NCI-H345 treated with DMSO at 0.1 percent for 48 hours (cell line): ENCODE data around the gene NAV1.
"Not testable (repeated sequence)": the region's sequence is repeated elsewhere in the genome, so short reads cannot be mapped to it uniquely, and the experiment has no call there.

Source experiments
- DNase-seq: peaks from one replicate; lab custom pipeline; 2025; ENCODE audit not compliant: unreplicated experiment; lab: John Stamatoyannopoulos, UW

NAV1 gene

DNA sequence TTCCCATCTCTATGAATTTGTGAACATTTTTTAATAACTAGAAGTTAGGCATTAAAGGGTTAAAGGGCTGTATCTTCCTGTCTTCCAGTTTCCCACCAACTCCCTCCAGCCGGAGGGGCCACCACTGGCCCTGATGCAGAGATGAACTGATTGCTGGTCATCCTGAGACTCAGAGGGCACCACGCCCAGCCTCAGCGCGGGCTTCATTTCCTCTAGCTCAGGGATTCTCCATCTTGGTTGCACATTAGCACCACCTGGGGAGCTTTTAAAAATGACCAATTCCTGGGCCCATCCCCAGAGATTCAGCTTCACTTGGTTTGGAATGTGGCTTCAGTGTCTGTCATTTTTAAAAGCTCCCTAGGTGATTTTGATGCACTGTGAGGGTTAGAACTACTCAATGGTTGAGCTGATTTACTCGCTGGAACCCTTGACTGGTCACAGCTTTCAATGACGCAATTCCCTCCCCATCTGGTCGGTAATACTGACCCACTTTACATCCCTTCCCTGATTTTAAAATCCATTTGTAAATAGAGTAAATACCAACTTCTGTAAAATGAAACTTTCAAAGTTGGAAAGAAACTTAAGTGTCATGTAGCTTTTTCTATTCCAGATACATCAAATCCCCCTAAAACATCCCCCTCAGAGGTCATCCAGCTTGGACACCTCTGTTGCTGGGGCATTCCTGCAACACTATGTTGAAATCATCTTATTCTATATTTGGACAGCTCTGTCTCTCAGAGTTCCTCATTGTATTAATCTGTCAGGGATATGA, 5.1 kb downstream of the NAV1 start:
- no peak for DNase-seq

- DNase-seq, result no peak
These were observed 5.8 kb downstream of the NAV1 start for GRCh38 chr1:201544710-201545109.

DNA sequence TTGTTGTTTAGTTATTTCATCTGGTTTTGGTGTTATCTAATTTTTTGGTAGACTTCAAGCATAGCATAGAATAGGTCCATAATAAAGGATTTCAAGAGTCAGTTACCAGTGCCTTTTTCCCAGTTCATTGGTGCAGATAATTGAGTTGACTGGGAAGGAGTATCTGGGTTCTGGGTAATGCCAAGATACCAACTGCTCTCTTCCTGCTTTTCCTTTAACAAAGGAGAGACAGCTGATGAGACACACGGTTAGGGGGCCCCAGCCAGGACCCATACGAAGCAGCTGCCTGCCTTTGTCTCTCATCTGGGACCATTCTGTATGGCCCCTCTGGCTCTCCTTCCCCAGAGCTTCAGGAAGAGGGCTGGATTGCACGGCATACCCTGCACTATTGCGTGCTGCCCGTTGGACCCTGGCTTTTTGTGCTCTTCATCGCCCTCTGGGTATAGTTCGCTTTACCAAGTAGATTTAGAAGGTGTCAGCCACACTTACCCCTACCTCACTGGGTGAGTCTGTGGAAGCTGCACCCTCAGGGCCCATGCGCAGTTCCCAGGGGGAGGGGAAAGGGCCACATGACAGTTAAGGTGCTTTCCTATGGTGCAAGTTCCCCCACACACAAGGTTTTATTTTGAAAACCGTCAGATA, 7.0 kb downstream of the NAV1 start:
- DNase-seq, result no peak

DNA sequence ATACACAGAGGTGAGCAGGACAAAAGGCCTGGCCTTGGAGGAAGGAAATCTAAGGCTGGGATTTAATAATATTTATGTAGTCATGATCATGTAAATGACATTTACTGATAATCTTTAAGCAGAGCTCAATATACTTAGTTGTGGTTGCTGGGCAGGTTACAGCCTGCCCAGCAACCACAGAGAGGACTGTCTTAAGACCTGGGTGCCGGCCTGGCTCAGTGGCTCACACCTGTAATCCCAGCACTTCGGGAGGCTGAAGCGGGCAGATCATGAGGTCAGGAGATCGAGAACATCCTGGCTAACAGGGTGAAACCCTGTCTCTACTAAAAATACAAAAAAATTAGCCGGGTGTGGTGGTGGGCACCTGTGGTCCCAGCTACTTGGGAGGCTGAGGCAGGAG, 10.6 kb downstream of the NAV1 start:
- not testable (repeated sequence) for DNase-seq

GRCh38 chr1:201551096-201551495, 12.2 kb downstream of the NAV1 start:
- DNase-seq, result no peak

GRCh38 chr1:201551877-201552731, 13.2 kb downstream of the NAV1 start:
- no peak for DNase-seq

- no peak for DNase-seq
These were observed 14.0 kb downstream of the NAV1 start for GRCh38 chr1:201552941-201553351.

DNA sequence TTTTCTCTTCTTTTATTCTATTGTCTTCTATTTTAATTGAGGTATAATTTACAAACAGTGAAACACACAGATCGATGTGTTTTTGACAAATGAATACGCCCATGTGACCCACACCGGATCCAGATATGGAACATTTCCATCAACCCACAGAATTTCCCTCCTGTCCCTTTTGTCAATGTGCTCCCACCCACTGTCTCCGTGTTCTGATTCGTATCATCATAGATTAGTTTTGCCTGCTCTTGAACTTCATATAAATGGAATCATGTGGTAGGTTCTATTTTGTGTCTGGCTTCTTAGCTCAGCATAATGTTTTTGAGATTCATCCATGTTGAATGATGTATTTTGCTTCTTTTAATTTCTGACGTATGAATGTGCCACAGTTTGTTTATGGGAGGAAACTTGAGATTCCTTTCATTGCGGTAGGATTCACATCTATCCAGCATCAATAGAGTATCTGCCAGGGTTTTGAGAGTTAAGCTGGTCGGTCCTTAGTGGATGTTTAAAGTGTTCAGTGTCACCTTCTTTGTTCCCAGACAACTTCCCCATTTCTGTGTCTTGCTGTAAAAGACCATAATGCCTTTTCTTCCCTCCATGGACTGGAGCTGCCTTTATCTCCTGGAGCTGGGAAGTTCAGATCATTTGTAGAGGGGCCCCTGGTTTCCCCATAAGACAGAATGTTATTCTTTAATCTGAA, 14.7 kb downstream of the NAV1 start:
- no peak for DNase-seq

GRCh38 chr1:201554190-201554600, 15.3 kb downstream of the NAV1 start:
- no peak for DNase-seq

- no peak for DNase-seq
These were observed 16.1 kb downstream of the NAV1 start for GRCh38 chr1:201554789-201555592.

DNA sequence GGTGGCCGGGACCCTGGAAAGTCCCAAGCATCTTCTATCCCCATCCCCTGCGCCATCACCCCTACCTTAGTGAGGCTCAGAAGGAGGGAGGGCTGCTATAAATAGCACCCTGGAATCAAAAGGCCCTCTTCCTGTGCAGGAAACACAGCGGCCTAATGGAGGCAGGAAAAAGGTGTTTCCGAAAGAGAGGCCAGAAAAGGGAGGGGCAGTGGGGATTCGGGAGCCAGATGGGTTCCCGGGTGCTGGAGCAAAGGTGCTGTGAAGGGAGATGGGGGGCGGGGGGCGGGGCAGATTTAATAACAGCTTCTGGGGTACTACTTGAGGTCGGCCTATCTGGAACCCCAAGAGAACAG, 16.6 kb downstream of the NAV1 start:
- DNase-seq, result no peak

- no peak for DNase-seq
These were observed 18.1 kb downstream of the NAV1 start for GRCh38 chr1:201556841-201557571.

- DNase-seq, result no peak
These were observed 18.6 kb downstream of the NAV1 start for GRCh38 chr1:201557572-201557958.

GRCh38 chr1:201559679-201560162, 20.8 kb downstream of the NAV1 start:
- DNase-seq, result peak; percentile 69

DNA sequence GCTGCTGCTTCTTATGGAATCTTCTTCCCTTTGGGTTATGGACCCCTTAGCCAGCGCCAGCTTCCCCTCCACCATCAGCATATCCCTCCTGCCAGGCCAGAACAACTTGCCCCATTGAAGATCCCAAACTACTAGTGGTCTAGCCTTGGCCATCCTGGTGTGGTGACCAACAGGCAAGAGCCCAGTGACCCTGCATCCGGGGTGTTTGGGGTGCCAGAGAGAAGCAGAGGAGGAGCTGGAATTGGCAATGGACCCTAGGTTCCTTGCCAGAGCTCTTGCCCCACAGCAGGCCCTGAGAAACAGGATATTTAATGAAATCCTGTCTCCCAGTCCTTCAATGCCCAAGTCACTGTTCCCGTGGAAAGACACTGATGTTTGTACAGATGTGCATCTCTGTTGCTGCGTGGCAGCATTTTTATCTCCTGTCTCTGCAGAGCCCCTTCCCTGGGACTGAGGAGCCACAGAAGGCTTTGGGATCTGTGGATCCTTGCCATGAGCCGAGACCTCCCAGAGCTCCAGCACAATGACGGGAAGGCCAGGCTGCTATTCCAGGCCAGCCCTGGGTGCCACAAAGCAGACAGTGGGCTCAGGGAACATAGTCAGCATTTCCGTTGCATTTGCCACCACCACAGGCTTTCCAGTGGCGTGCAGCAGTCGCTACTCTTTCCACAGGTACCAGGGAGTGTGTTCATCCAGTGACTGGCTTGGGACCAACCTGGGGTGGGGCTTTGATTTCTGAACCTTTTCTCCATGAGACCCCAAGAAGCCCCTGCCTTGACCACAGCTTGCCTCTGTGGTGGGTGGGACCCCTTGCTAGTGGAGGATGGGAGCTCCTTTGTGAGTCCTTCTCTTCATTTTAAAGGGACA, 21.6 kb downstream of the NAV1 start:
- no peak for DNase-seq

DNA sequence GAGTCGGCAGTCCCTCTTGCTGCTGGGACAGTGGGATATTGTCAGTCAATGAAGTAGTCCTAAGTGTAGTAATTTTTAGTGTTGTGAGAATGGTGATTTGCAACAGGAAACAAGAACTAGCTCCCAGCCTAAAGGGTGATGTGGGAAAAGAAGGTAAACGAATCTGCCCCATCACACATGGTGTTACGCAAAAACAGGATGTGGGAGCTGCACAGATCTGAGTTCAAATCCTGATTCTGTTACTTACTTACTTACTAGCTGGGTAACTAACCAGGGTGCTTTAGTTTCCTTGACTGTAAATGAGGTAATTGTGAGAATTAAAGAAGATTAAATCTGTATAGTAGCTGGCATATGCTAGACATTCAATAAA, 22.3 kb downstream of the NAV1 start:
- DNase-seq, result no peak

GRCh38 chr1:201561601-201562000, 22.7 kb downstream of the NAV1 start:
- DNase-seq, result no peak

DNA sequence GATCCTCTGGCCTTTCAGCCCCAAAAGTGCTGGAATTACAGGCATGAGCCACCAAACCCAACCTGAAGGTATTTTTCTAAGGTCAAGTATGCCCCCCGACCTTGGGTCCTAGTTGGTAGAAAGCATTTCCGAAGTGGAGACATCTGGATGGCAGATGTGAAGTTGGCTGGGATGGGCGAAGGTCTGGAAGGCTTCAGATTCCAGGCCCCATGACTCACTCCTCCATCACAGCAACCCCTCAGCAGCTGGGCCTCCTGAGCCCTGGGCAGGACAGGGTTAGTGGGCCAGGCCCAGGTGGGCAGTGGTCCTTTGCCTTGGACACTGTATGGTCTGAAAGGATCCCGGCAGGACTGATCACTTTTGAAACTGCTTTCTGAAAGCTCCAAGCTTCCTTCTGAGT, 23.3 kb downstream of the NAV1 start:
- no peak for DNase-seq
